ENCODE results near the gene CDC23.
"Not testable (repeated sequence)": the region's sequence is repeated elsewhere in the genome, so short reads cannot be mapped to it uniquely, and the experiment has no call there.

The CDC23 gene

GRCh38 chr5:138216799-138217198, 3.7 kb upstream of the CDC23 start:
- no peak for TF ChIP-seq CTCF (IDR thresholded peaks at IDR 0.05; ENCODE audit: control insufficient read depth, extremely low read depth, insufficient read depth)
- no peak overlapping the region for H3K4me3 ChIP-seq (ENCODE audit: low read depth, low read length)
- no peak for DNase-seq (ENCODE audit: low read depth)

- no peak for TF ChIP-seq CTCF (IDR thresholded peaks at IDR 0.05; ENCODE audit: control insufficient read depth, extremely low read depth, insufficient read depth)
- no peak for DNase-seq (ENCODE audit: low read depth)
Observed at GRCh38 chr5:138212828-138213160, 329 bp downstream of the CDC23 start.

GRCh38 chr5:138210985-138211384, 2.1 kb downstream of the CDC23 start:
- DNase-seq (ENCODE audit: low read depth), result no peak
- no peak overlapping the region for H3K4me3 ChIP-seq (ENCODE audit: low read depth, low read length)
- TF ChIP-seq CTCF (IDR thresholded peaks at IDR 0.05; ENCODE audit: control insufficient read depth, extremely low read depth, insufficient read depth), result no peak

More at GRCh38 chr5:138212828-138213160, 329 bp downstream of the CDC23 start:
- peak overlapping the region; percentile 96 for H3K4me3 ChIP-seq (ENCODE audit: low read depth, low read length)

- DNase-seq (ENCODE audit: low read depth); H3K4me3 ChIP-seq (ENCODE audit: low read depth, low read length): not testable (repeated sequence)
Observed at GRCh38 chr5:138193859-138194258, 19.3 kb downstream of the CDC23 start.

- no peak overlapping the region for H3K4me3 ChIP-seq (ENCODE audit: low read depth, low read length)
- TF ChIP-seq CTCF (IDR thresholded peaks at IDR 0.05; ENCODE audit: control insufficient read depth, extremely low read depth, insufficient read depth), result no peak
Observed at GRCh38 chr5:138192826-138193225, 20.3 kb downstream of the CDC23 start.

GRCh38 chr5:138188626-138189025, 24.5 kb downstream of the CDC23 start:
- no peak for TF ChIP-seq CTCF (IDR thresholded peaks at IDR 0.05; ENCODE audit: control insufficient read depth, extremely low read depth, insufficient read depth)
- no peak overlapping the region for H3K4me3 ChIP-seq (ENCODE audit: low read depth, low read length)
- DNase-seq (ENCODE audit: low read depth), result no peak

More at GRCh38 chr5:138192826-138193225, 20.3 kb downstream of the CDC23 start:
- no peak for DNase-seq (ENCODE audit: low read depth)

- no peak overlapping the region for H3K4me3 ChIP-seq (ENCODE audit: low read depth, low read length)
- DNase-seq (ENCODE audit: low read depth), result no peak
- TF ChIP-seq CTCF (IDR thresholded peaks at IDR 0.05; ENCODE audit: control insufficient read depth, extremely low read depth, insufficient read depth), result no peak
Observed at GRCh38 chr5:138186002-138186447, 27.1 kb downstream of the CDC23 start.
